GM12874 (cell line): ENCODE data around the gene RERE.

Experiments
- CTCF ChIP-seq: IDR thresholded peaks from 2 replicates; pipeline ENCODE4 v1.5.1; 2011; ENCODE audit warnings: low read depth, mild to moderate bottlenecking, control low read depth, low read length, moderate library complexity; ENCODE audit not compliant: insufficient read depth

Gene RERE

GRCh38 chr1:8407652-8408051, 409.8 kb downstream of the RERE start:
- no peak for TF ChIP-seq CTCF

- no peak for TF ChIP-seq CTCF
Measured at GRCh38 chr1:8406960-8407359, 410.5 kb downstream of the RERE start.

- TF ChIP-seq CTCF = no peak
Measured at GRCh38 chr1:8406011-8406410, 411.4 kb downstream of the RERE start.

- no peak for TF ChIP-seq CTCF
Measured at GRCh38 chr1:8404460-8405370, 412.7 kb downstream of the RERE start.

GRCh38 chr1:8402109-8402710, 415.2 kb downstream of the RERE start:
- TF ChIP-seq CTCF = no peak

GRCh38 chr1:8398677-8399076, 418.8 kb downstream of the RERE start:
- TF ChIP-seq CTCF = peak; percentile 13; the same call in 1 of the 2 replicates

- no peak for TF ChIP-seq CTCF
Measured at GRCh38 chr1:8398086-8398485, 419.4 kb downstream of the RERE start.
